ENCODE measurements around the gene DDX46.
"Not testable (repeated sequence)": the region's sequence is repeated elsewhere in the genome, so short reads cannot be mapped to it uniquely, and the experiment has no call there.

The DDX46 gene

DNA sequence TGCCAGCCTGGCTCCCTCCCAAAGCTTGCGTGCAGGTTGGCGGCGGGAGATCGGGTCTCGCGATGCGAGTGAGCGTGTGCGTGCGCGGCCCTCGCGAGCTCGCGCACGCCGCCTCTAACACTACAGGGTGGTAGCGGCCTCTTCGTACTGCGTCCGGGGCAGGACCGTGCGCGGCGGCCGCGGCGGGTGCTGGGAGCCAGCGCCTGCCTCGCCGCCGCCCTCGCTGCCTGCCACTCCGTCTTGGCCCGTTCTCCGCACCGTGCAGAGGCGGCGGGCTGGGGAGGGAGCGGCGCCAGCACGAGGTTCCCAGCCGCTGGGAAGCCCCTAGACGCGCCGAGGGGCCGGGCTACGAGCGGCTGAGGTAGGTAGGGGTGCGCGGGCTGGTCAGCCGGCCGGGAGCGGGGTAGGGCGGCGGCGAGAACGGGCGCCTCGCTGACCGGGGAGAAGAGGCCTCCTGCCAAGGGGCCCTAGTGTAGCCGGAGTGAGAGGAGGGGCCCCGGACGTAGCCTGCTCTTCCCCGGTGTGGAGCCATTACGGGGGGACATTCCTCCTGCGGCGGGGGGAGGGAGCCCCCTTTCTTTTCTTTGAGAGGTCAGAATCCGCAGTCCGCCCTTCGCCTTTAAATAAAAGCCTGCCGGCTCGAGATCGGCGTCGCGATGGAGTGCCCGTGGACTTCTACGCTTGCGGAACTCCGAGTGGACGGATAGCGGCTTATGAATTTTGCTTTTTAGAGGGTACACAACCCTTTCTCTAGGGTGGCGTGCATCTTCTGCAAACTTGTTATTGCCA lies 87.5 kb downstream of the DDX46 start, which contains the start of gene C5orf24:
Gene C5orf24 (plus strand): TSS at position 117 of the 789 bp plus-strand sequence. CDS start 8,933 bp downstream, outside the sequence.
- peak; percentile 96 for DNase-seq

DNA sequence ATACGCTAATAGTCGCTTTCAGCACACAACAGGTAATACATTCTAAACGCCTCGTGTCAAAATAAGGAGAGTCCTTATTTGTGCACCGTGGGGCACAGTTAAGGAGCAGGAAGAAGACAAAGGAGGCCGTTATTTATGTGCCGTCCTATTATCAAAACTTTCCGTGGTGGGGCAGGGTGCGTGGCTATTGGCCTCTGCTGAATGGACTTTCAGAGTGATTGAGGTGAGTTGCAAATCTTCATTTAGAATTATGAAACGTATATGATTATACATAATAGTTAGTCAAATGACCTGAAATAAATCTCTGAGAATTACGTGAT lies 88.0 kb downstream of the DDX46 start:
- DNase-seq, result peak; percentile 49

DNA sequence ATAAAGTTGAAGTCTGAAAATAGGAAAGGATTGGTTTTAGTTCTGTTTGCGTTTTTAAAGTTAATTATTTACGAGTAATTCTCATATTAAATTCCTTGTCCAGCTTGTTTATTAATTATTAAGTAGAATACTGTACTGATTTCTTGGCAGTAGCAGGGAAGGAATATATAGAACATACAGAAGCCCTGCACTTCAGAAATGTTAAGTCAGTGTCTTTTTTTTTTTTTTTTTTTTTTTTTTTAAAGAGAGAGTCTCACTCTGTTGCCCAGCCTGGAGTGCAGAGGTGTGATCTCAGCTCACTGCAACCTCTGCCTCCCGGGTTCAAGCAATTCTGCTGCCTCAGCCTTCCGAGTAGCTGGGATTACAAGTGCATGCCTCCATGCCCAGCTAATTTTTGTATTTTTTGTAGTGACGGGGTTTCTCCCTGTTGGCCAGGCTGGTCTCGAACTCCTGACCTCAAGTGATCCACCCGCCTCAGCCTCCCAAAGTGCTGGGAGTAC lies 90.9 kb downstream of the DDX46 start:
- DNase-seq, result not testable (repeated sequence)

DNA sequence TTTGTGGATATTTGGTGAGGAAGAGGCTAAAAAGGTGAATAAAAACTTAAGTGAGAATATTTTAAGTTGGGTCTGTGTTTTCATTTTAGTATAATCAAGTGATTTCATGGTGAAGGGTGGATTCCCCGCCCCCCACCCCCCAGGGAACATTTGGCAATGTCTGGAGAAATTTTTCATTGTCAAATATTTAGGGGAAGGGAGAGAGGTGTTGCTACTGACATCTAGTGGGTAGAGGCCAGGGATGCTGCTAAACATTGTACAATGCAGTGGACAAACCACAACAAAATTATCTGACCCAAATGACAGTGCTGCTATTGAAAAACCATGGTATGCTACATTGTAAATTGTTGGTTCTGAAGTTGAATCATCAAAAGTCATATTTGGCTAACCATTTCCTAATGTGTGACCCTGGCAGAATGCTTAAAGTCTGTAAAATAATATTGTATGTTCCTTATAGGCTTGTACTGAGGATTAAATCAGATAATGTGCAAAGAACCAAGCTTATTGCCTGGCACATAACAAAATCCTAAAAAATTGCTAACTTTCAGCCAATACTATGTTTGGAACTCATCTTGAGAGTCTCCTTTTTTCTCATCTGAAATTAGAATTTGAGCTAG lies 92.8 kb downstream of the DDX46 start:
- DNase-seq, result peak; percentile 33

DNA sequence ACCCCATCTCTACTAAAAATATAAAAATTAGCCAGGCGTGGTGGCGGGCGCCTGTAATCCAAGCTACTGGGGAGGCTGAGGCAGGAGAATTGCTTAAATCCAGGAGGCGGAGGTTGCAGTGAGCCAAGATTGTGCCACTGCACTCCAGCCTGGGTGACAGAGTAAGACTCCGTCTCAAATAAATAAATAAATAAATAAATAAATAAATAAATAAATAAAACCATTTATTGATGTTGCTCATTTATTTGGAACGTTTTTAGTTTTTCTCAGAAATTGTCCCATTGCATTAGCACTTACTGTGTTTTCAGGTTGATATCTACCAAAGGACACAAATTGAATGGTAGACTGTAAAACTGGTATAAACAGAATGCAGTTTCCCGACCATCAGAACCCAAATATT lies 97.9 kb downstream of the DDX46 start:
- not testable (repeated sequence) for DNase-seq

DNA sequence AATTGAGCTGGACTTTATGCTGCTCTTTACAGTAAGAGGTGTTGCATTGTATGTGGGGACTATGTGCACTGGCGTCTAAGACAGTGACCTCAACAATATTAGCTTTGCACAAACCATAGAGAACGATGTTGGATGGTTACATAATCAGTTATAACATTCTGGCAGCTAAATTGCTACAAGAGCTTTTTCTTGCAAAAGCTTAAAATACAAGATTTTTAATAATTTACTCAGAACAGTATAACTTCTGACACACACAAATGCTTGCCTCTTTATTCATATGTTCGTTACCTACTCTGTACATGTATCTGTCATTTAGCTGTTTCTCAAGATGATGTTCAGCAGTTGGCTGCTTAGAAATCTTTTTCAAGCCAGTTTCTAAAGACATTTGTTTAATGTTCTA lies 98.8 kb downstream of the DDX46 start:
- no peak for DNase-seq

DNA sequence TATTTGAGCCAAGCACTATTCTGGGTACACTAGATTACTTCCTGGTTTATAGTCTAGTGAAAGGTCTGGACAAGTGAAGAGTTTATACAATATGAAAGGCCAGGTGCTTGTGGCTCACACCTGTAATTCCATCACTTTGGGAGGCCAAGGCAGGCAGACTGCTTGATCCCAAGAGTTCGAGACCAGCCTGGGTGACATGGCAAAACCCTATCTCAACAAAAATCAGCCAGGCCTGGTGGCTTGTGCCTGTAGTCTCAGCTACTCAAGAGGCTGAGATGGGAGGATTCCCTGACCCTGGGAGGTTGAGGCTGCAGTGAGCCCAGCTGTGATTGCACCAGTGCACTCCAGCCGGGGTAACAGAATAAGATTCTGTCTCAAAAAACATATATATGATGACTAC lies 106.1 kb downstream of the DDX46 start:
- DNase-seq, result no peak

DNA sequence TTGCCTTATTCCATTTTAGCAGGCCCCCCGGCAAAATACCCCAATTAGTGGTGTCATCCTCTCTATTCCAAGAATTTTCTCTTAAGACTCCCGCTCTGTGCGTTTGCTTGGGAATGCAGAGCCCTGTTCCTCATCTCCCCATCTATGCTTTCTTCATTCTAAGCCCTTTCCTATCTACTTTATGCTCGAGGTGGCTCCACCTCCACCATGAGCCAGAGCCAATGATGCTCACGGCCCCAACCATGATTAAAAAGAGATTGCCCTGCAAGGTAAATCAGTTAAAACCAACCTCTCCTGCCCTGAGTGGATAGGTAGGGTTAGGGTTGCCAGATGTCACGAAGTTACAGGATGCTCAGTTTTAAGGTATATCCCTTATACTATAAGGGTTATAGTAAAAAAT lies 114.9 kb downstream of the DDX46 start:
- peak; percentile 31 for DNase-seq

DNA sequence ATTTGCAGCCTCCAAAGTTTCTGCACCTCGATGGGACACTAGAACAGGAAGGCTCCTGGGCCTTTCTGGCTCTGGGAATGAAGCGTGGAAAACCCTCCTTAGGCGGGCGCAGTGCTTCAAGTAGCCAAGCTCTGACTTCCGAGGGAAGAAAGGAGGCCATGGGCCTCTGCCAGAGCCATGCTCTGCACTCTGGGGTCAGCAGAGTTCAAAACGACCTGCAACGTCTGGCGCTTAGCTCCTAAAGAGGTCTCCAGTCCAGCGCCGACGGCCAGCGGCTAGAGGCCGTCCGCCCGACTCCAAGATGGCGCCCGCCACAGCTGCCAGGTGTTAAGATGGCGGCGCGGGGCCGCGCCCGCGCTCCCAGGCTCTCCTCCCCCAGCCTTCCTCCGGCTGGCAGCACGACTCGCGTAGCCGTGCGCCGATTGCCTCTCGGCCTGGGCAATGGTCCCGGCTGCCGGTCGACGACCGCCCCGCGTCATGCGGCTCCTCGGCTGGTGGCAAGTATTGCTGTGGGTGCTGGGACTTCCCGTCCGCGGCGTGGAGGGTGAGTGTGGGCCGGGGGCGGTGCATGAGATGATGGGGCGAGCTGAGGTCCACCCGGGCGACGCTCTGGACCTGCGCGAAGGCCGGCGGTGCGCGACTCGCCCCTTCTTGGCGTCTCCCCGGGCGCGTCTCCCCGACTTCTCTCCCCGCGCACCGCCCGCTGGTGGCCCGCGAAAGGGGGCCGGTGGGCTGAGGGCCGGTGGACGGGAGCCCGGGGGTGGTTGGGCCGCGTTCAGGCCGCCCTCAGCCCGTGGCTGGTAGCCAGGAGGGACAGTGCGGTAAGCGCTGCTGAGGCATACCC lies 115.6 kb downstream of the DDX46 start, which contains the start of gene TXNDC15:
Gene TXNDC15 (plus strand): TSS at position 385 of the 844 bp plus-strand sequence. CDS start 57 bp downstream, at position 442.
- peak; percentile 87 for DNase-seq

DNA sequence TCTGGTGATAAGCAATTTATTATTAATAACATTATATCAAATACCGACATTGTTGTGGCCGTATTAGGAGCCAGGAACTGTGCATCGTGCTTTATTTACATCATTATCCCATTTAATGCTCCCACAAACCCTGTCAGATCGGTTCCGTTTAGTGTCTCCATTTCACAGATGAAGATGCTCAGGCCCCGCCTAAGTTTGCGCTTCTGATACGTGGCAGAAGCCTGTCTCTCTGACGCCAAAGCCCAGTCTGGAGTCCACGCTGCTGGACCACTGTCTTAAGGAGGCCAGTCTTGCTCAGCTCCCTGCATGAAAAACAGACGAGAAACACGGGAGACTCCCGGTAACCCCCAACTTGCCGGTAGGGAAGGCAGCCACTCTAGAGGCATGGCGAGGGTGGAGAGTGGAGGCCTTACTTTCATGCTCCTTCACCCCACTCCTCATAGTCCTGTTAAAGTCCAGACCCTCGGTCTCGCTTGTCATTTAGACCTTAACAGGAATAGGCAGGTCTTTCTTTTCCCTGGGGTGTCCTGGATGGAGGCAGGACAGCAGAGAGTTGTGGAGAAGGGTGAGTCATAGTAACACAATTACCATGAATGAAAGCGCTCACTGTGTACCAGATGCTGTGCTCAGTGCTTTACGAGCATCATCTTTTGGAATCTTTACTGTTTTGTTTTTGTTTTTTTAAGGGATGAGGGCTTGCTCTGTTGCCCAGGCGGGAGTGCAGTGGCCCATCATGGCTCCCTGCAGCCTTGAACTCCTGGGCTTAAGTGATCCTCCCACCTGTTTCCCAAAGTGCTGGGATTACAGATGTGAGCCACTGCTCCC lies 116.5 kb downstream of the DDX46 start:
- peak; percentile 65 for DNase-seq

DNA sequence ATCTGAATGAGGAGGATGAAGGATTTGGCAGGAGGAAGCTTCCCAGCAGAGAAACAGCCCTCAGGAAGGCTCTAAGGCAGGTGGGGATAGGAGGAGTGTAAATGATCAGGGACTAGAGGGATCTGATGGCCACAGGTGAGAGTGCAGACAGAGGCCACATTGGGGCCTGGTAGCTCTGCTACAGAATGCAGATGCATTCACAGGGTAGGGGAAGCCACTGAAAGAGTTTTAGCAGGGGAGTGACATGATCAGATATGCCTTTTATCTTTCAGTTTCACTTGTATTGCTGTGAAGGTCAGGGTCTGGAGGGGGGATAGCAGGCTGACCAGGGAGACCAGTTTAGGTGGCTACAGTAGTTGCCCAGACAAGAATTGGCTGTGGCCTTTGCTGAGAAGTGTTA lies 118.6 kb downstream of the DDX46 start:
- no peak for DNase-seq

DNA sequence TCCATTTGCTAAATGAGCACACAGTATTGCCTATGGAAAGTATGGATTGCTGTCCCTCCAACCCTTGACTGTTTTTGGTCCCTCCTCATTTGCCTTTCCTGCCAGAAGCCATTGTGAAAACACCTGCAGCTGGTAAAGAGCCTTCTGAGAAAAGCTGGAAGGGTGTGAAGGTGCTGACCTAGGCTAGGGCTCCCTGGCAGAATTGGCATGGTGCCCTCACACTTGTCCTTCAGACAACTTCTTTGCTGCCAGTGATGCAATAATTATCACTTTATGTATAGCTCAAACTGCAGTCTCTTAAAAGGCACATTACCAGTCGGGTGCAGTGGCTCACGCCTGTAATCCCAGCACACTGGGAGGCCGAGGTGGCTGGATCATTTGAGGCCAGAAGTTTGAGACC lies 119.8 kb downstream of the DDX46 start:
- DNase-seq, result no peak

DNA sequence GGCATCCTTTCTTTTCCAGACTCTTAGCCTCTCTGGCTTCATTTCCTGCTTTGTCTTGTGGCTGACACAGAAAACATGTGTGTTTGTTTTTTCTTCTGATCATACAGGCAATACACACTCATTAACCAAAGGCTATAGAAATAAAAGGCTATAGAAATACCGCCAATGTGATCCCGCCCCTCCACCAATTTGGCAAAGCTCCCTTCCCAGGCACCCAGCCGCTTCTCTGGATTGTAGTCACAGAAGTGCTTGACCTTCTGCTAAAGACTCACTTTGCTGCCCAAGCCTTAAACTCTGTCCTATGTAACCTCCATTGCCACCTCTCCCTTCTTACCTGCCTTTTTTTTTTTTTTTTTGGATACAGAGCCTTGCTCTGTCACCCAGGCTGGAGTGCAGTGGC lies 120.9 kb downstream of the DDX46 start:
- DNase-seq, result no peak

All from activated CD4-positive, alpha-beta T cell treated with anti-CD3 and anti-CD28 coated beads, Interleukin-2, Interleukin-6, amounts not matched to agents 100 ng/mL and 50 ng/mL, durations not matched to agents 16 hours and 8 hours (primary cell).